Fibroblast of the aortic adventitia (primary cell): ENCODE data around the gene SPACA7. TPM values are rescaled to one million over a fixed set of nuclear protein-coding genes. Genes with fewer than 3 reads are reported as not detected.

Experiments used
- DNase-seq: peaks from one replicate; pipeline ENCODE4 v3.0.0-alpha.2; 2010; ENCODE audit warnings: low read depth
- H3K4me3 ChIP-seq: 2 replicates; pipeline ENCODE4 v1.5.1; 2011; ENCODE audit warnings: low read depth, mild to moderate bottlenecking, control low read depth, low read length, moderate library complexity
- CTCF ChIP-seq: IDR thresholded peaks from 2 replicates; pipeline ENCODE4 v1.5.1; 2011; ENCODE audit warnings: mild to moderate bottlenecking, low read length, control low read depth, inconsistent platforms; ENCODE audit not compliant: insufficient read depth
- total RNA-seq: library from RNA; depleted of rRNA; stranded (reverse); fragments of >200 nt; gene quantifications from 2 replicates; pipeline ENCODE4 v1.2.3, GENCODE V29; 2012; ENCODE audit warnings: low replicate concordance

SPACA7 gene
- total RNA-seq, result not detected in 2 replicates

GRCh38 chr13:112376050-112376681 is at the start of gene SPACA7:
Gene SPACA7 (plus strand): TSS chr13:112376355. CDS start chr13:112376386, 31 bp downstream.
- no peak for DNase-seq
- TF ChIP-seq CTCF, result no peak
- H3K4me3 ChIP-seq, result no peak within 1 kb of the TSS

DNA sequence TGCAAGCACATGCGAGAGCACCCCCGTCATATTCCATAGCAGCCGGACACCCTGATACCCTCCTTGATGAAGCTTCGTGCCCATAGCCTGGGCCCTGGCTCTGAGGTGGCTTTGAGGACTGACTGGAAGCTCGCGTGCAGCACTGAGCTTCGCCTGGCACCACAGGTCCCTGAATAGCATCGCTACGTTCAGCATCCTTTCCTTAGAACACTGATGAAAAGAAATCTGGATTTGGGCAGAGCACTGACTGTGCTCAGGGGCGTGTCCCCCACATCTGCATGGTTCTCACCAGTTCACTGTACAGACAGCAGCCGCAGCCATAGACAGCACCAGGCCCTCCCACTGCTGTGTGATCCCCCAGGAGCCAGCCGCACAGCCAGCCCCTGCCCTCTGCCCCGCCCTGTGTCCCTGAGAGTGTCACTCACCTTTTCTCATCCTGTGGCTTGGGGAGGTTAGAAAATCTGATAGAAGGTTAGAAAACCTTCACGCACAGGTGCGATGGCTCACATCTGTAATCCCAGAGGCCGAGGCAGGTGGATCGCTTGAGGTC is 49.3 kb upstream of the SPACA7 start:
- TF ChIP-seq CTCF, result no peak
- no peak for DNase-seq
- H3K4me3 ChIP-seq, result no peak overlapping the region

- H3K4me3 ChIP-seq, result no peak overlapping the region
- TF ChIP-seq CTCF, result no peak
- no peak for DNase-seq
Observed at GRCh38 chr13:112328936-112329335, 47.2 kb upstream of the SPACA7 start.

DNA sequence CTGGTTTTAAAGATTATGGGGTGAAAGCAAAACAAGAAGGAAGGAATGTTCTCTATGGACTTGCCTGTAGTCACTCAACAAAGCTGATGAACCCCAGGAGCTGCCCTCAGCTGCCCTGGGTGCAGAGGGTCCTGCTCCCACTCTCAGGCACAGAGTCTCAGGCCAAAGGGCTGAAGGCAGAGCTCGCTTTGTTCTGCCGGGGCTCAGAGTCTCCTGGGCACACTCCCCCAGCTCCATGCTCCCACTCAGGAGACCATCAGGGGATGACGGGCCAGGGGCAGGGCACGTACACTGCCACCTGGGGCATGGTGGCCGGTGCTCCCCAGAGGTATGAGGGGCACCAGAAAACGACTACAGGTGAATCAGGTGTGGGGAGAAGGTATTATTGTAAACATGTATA is 46.8 kb upstream of the SPACA7 start:
- no peak for DNase-seq
- H3K4me3 ChIP-seq, result no peak overlapping the region
- no peak for TF ChIP-seq CTCF

DNA sequence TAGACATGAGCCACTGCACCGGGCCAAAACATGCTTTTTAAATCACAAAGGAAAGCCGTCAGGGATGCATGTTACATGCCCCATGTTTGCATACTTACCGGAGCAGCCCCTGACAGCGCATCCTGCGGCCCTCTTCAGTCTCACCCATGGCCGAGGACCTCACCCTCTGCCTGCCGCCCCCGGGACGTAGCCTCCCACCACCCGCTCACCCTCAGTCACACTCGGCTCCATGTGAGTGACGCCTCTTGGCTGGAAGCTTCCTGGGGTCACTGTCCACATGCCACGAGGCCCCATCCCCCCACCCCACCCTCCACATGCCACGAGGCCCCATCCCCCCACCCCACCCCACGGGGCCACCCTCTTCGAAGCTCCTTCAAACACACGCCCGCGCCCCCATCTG is 46.1 kb upstream of the SPACA7 start:
- no peak for TF ChIP-seq CTCF
- no peak overlapping the region for H3K4me3 ChIP-seq

GRCh38 chr13:112330479-112331381 is 45.4 kb upstream of the SPACA7 start:
- DNase-seq, result no peak
- H3K4me3 ChIP-seq, result no peak overlapping the region
- no peak for TF ChIP-seq CTCF

More for the DNA sequence above, 46.1 kb upstream of the SPACA7 start:
- DNase-seq, result no peak
